Parathyroid adenoma (tissue), 2 donors: ENCODE data around the gene PTPRD.

Experiments used
- H2AFZ ChIP-seq: fragments of 300-600 bp; sonication (generic); one replicate; pipeline ENCODE4 v1.7.0; 2017; ENCODE audit warnings: antibody characterized with exemption, mild to moderate bottlenecking
- H3K27ac ChIP-seq: fragments of 300-600 bp; sonication (generic); one replicate; pipeline ENCODE4 v1.7.0; 2017
- H3K27me3 ChIP-seq: fragments of 300-600 bp; sonication (generic); one replicate; pipeline ENCODE4 v1.7.0; 2017; ENCODE audit warnings: low read length; ENCODE audit not compliant: control insufficient read depth, insufficient read depth
- H3K36me3 ChIP-seq: fragments of 300-600 bp; sonication (generic); one replicate; pipeline ENCODE4 v1.7.0; 2017; ENCODE audit warnings: low read length; ENCODE audit not compliant: control insufficient read depth, insufficient read depth
- H3K4me1 ChIP-seq: fragments of 300-600 bp; sonication (generic); one replicate; pipeline ENCODE4 v1.7.0; 2017; ENCODE audit warnings: control low read depth
- H3K4me2 ChIP-seq: fragments of 300-600 bp; sonication (generic); one replicate; pipeline ENCODE4 v1.7.0; 2017; ENCODE audit warnings: low read length
- H3K4me3 ChIP-seq: fragments of 300-600 bp; sonication (generic); one replicate; pipeline ENCODE4 v1.7.0; 2017; ENCODE audit warnings: low read depth, low read length
- H3K79me2 ChIP-seq: fragments of 300-600 bp; sonication (generic); one replicate; pipeline ENCODE4 v1.7.0; 2017; ENCODE audit warnings: control low read depth
- H3K9ac ChIP-seq: fragments of 300-600 bp; sonication (generic); one replicate; pipeline ENCODE4 v1.7.0; 2017; ENCODE audit warnings: mild to moderate bottlenecking
- H3K9me3 ChIP-seq: fragments of 300-600 bp; sonication (generic); one replicate; pipeline ENCODE4 v1.7.0; 2017; ENCODE audit warnings: low read length; ENCODE audit not compliant: control insufficient read depth
- CTCF ChIP-seq: fragments of 300-600 bp; sonication (generic); IDR thresholded peaks from one replicate; pipeline ENCODE4 v1.7.0; 2017; ENCODE audit warnings: antibody characterized with exemption, mild to moderate bottlenecking
- donor health status: primary hyperparathyroidism.

PTPRD gene

GRCh38 chr9:8388132-8388531 is 2224.7 kb downstream of the PTPRD start:
- TF ChIP-seq CTCF = no peak
- Histone ChIP-seq H3K4me1 (no peaks in the 10 kb centered on the region), H3K79me2 (no peaks in the 10 kb centered on the region)

GRCh38 chr9:8384091-8384490 is 2228.7 kb downstream of the PTPRD start:
- Histone ChIP-seq H3K4me1 (no peaks in the 10 kb centered on the region), H3K4me3 (no peak overlapping the region), H3K9me3 (no peaks in the 10 kb centered on the region), H3K9ac (no peak overlapping the region), H3K27ac (no peak overlapping the region), H3K4me2 (no peak overlapping the region), H2AFZ (no peak overlapping the region), H3K79me2 (no peaks in the 10 kb centered on the region), H3K27me3 (no peaks in the 10 kb centered on the region), H3K36me3 (no peaks in the 10 kb centered on the region)
- TF ChIP-seq CTCF = no peak

More at GRCh38 chr9:8388132-8388531, 2224.7 kb downstream of the PTPRD start:
- H3K4me2 ChIP-seq = no peak overlapping the region
- H2AFZ ChIP-seq = no peak overlapping the region
- no peaks in the 10 kb centered on the region for H3K27me3 ChIP-seq
- H3K9ac ChIP-seq = no peak overlapping the region
- H3K9me3 ChIP-seq = no peaks in the 10 kb centered on the region
- H3K4me3 ChIP-seq = no peak overlapping the region
- no peak overlapping the region for H3K27ac ChIP-seq
- H3K36me3 ChIP-seq = no peaks in the 10 kb centered on the region

- Histone ChIP-seq H3K9ac (no peak overlapping the region), H3K27ac (no peak overlapping the region), H3K4me3 (no peak overlapping the region), H3K36me3 (no peaks in the 10 kb centered on the region), H3K79me2 (no peaks in the 10 kb centered on the region), H3K4me1 (no peaks in the 10 kb centered on the region), H3K27me3 (no peaks in the 10 kb centered on the region), H3K9me3 (no peaks in the 10 kb centered on the region), H2AFZ (no peak overlapping the region), H3K4me2 (no peak overlapping the region)
- TF ChIP-seq CTCF = no peak
Measured at GRCh38 chr9:8382777-8383527, 2229.8 kb downstream of the PTPRD start.

- Histone ChIP-seq H3K27me3 (no peaks in the 10 kb centered on the region), H3K79me2 (no peaks in the 10 kb centered on the region), H3K4me1 (no peaks in the 10 kb centered on the region), H3K9me3 (no peaks in the 10 kb centered on the region), H3K4me2 (no peak overlapping the region), H2AFZ (no peak overlapping the region), H3K36me3 (no peaks in the 10 kb centered on the region), H3K4me3 (no peak overlapping the region), H3K27ac (no peak overlapping the region), H3K9ac (no peak overlapping the region)
- TF ChIP-seq CTCF = no peak
Measured at GRCh38 chr9:8382266-8382665, 2230.5 kb downstream of the PTPRD start.

GRCh38 chr9:8381601-8382000 is 2231.2 kb downstream of the PTPRD start:
- Histone ChIP-seq H2AFZ (no peak overlapping the region), H3K36me3 (no peaks in the 10 kb centered on the region), H3K9ac (no peak overlapping the region), H3K27me3 (no peaks in the 10 kb centered on the region), H3K9me3 (no peaks in the 10 kb centered on the region), H3K4me3 (no peak overlapping the region), H3K79me2 (no peaks in the 10 kb centered on the region), H3K27ac (no peak overlapping the region), H3K4me1 (no peaks in the 10 kb centered on the region), H3K4me2 (no peak overlapping the region)
- TF ChIP-seq CTCF = no peak
